NCI-H69 (cell line): ENCODE data around the gene CACNA2D1.
"Not testable (repeated sequence)": the region's sequence is repeated elsewhere in the genome, so short reads cannot be mapped to it uniquely, and the experiment has no call there.

Experiments
- DNase-seq: peaks from one replicate; lab custom pipeline; 2025; lab: John Stamatoyannopoulos, UW

Gene CACNA2D1

GRCh38 chr7:82434275-82435022 is 9.1 kb downstream of the CACNA2D1 start:
- no peak for DNase-seq

GRCh38 chr7:82433507-82433906 is 10.1 kb downstream of the CACNA2D1 start:
- DNase-seq, result no peak

GRCh38 chr7:82432743-82433142 is 10.8 kb downstream of the CACNA2D1 start:
- not testable (repeated sequence) for DNase-seq

GRCh38 chr7:82430500-82431465 is 12.8 kb downstream of the CACNA2D1 start:
- no peak for DNase-seq

- peak; percentile 69 for DNase-seq
These were observed 14.2 kb downstream of the CACNA2D1 start for GRCh38 chr7:82429408-82429807.

- peak; percentile 55 for DNase-seq
These were observed 15.2 kb downstream of the CACNA2D1 start for GRCh38 chr7:82428186-82428961.

- DNase-seq, result no peak
These were observed 20.1 kb downstream of the CACNA2D1 start for GRCh38 chr7:82423446-82423845.

- peak; percentile 98 for DNase-seq
These were observed 24.4 kb downstream of the CACNA2D1 start for GRCh38 chr7:82419200-82419599.

GRCh38 chr7:82417898-82418297 is 25.7 kb downstream of the CACNA2D1 start:
- no peak for DNase-seq

GRCh38 chr7:82416402-82416801 is 27.2 kb downstream of the CACNA2D1 start:
- peak; percentile 81 for DNase-seq

- DNase-seq, result peak; percentile 60
These were observed 29.2 kb downstream of the CACNA2D1 start for GRCh38 chr7:82414389-82414788.

- DNase-seq, result peak; percentile 94
These were observed 30.3 kb downstream of the CACNA2D1 start for GRCh38 chr7:82413237-82413636.

GRCh38 chr7:82411732-82412131 is 31.8 kb downstream of the CACNA2D1 start:
- no peak for DNase-seq

GRCh38 chr7:82410461-82410860 is 33.1 kb downstream of the CACNA2D1 start:
- DNase-seq, result peak; percentile 93

GRCh38 chr7:82406937-82407336 is 36.6 kb downstream of the CACNA2D1 start:
- DNase-seq, result no peak

- no peak for DNase-seq
These were observed 38.3 kb downstream of the CACNA2D1 start for GRCh38 chr7:82405301-82405700.

- DNase-seq, result no peak
These were observed 38.9 kb downstream of the CACNA2D1 start for GRCh38 chr7:82404652-82405051.

GRCh38 chr7:82404094-82404493 is 39.5 kb downstream of the CACNA2D1 start:
- DNase-seq, result no peak

GRCh38 chr7:82397879-82398524 is 45.6 kb downstream of the CACNA2D1 start:
- DNase-seq, result no peak

GRCh38 chr7:82396343-82396742 is 47.2 kb downstream of the CACNA2D1 start:
- no peak for DNase-seq

- DNase-seq, result no peak
These were observed 48.4 kb downstream of the CACNA2D1 start for GRCh38 chr7:82395147-82395546.

GRCh38 chr7:82393840-82394220 is 49.7 kb downstream of the CACNA2D1 start:
- no peak for DNase-seq
